ENCODE results near the gene ZNF557.

Gene ZNF557

DNA sequence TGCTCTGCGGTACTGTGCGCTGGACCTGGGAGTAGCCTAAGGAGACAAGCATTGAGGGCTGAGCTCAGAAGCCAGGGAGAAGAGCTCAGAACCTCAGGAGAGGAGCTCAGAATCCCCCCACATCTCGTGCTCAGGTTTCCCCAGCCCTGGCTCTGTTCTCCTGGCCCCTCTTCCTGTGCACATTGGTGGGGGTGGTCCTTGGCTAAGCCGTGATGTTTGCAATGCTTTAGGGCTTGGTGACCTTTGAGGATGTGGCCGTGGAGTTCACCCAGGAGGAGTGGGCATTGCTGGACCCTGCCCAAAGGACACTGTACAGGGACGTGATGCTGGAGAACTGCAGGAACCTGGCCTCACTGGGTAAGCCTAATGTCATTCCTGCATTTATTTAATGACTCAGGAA lies 6.6 kb downstream of the ZNF557 start:
- DNase-seq (ENCODE audit: low read depth): no peak

- DNase-seq (ENCODE audit: low read depth): peak; percentile 7
Measured at GRCh38 chr19:7078008-7078407, 8.5 kb downstream of the ZNF557 start.

DNA sequence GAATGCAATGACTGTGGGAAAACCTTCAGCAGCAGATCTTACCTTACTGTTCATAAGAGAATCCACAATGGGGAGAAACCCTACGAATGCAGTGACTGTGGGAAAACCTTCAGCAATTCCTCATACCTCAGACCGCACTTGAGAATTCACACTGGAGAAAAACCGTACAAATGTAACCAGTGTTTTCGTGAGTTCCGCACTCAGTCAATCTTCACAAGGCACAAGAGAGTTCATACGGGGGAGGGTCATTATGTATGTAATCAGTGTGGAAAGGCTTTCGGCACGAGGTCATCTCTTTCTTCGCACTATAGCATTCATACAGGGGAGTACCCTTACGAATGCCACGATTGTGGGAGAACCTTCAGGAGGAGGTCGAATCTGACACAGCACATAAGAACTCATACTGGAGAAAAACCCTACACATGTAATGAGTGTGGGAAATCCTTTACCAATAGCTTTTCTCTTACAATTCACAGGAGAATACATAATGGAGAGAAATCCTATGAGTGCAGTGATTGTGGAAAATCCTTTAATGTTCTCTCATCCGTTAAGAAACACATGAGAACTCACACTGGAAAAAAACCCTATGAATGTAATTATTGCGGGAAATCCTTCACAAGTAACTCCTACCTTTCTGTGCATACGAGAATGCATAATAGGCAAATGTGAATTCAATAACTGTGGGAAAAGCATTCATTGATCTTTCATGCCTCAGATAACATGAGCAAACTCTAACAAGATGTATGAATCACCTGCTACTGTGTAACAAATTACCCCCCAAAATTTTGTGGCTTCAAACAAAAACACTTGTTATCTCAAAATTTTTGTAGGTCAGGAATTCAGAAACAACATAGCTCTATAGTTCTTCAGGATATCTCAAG lies 13.8 kb downstream of the ZNF557 start:
- peak; percentile 25 for DNase-seq (ENCODE audit: low read depth)

DNA sequence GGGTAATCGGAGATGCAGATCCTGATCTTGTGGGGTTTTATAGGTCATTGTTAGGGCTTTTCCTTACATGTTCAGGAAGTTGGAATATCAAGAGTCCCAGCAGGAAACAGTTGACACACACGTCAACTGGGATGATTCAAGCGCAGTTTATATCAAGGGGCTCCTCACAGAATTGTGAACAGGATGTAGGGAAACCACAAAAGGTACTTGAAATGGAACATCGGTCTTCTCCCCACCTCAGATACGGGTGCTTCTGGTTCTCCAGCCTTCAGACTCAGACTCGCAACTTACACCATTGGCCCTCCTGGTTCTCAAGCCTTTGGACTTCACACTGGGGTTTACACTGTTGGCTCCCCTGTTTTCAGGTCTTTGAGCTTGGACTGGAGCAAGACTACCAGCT lies 19.5 kb downstream of the ZNF557 start:
- DNase-seq (ENCODE audit: low read depth): no peak

GRCh38 chr19:7098096-7098495 lies 28.6 kb downstream of the ZNF557 start:
- DNase-seq (ENCODE audit: low read depth): no peak

- peak; percentile 91 for DNase-seq (ENCODE audit: low read depth)
Measured at GRCh38 chr19:7098701-7099596, 29.4 kb downstream of the ZNF557 start.

- DNase-seq (ENCODE audit: low read depth): no peak
Measured at GRCh38 chr19:7099597-7099921, 30.1 kb downstream of the ZNF557 start.

GRCh38 chr19:7101498-7102253 lies 32.2 kb downstream of the ZNF557 start:
- DNase-seq (ENCODE audit: low read depth): no peak

GRCh38 chr19:7104747-7105447 lies 35.4 kb downstream of the ZNF557 start:
- no peak for DNase-seq (ENCODE audit: low read depth)

DNA sequence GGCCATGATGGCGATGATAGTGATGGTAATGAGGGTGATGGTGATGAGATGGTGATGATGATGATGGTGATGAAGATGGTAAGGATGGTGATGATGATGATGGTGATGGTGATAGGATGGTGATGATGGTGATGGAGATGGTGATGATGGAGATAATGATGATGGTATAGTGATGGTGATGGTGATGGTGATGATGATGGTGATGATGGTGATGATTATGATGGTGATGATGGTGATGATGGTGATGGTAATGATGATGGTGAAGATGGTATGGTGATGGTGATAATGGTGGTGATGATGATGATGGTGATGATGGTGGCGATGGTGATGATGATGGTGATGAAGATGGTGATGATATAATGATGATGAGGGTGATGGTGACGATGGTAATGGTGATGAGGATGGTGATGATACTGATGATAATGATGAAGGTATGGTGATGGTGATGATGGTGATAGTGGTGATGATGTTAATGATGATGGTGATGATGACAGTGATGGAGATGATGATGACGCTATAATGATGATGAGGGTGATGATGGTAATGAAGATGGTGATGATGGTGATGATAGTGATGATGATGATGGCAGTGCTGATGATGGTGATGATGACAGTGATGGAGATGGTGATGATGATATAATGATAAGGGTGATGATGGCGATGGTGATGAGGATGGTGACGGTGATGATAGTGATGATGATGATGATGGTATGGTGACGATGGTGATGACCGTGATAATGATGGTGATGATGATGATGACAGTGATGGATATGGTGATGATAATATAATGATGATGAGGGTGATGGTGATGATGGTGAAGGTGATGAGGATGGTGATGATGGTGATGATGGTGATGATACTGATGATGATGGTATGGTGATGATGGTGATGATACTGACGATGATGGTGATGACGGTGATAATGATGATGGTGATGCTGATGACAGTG lies 37.5 kb downstream of the ZNF557 start:
- no peak for DNase-seq (ENCODE audit: low read depth)

- no peak for DNase-seq (ENCODE audit: low read depth)
Measured at GRCh38 chr19:7109678-7110289, 40.3 kb downstream of the ZNF557 start.

DNA sequence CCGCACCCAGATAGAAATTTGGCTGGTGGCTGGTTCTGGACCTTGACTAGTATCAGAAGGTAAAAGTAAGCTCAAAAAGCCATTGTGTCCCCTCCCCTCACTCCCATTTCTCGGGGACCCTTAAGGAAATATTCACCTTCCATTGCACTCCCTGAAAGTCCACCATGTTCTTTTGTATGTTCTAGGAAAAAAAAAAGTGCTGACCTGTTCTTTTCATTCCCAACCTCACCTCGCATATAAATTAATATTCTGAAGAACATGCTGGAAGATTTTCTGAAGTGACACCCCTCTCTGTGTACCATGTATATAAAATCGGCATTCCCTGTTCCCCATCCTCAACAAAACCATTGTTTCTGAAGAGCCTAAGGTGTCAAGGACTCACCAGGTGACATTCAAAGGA lies 43.2 kb downstream of the ZNF557 start:
- DNase-seq (ENCODE audit: low read depth): no peak

DNA sequence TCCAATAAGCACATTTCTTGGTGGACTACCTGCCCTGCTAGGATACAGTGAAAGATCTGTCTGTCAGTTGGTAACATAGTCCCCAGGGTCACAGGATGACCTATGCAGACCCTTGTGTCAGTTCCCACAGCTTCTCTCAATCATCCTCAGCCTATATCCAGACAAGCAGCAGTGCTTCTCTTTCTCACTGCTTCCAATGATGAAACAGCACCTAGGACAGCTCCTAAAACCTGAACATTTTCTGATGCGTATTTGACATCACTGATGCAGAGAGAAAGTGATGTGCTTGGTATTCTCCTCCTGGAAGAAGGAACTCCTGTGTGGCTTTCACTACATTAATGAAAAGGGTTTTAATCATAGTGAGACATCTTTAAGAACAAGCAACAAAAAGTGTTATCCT lies 43.7 kb downstream of the ZNF557 start:
- DNase-seq (ENCODE audit: low read depth): peak; percentile 7

DNA sequence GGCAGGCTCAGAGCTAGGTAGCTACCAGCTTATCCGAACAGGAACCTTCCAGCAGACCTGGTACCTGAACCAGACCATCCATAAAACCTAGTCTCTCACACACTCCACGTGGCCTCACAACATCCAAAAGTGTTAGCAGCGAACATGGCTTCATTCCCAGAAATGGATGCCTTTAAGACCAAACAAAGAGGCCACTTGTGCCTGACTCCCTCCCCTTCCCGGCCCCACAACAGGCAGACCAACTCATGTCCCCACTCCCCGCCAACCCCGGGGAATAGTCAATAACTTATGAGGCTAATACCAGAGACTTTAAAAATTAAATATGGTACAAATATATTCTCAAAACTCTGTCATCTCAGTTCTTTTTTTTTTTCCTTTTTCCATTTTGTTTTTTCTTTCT lies 46.2 kb downstream of the ZNF557 start:
- DNase-seq (ENCODE audit: low read depth): no peak

GRCh38 chr19:7117248-7117647 lies 47.7 kb downstream of the ZNF557 start:
- no peak for DNase-seq (ENCODE audit: low read depth)

DNA sequence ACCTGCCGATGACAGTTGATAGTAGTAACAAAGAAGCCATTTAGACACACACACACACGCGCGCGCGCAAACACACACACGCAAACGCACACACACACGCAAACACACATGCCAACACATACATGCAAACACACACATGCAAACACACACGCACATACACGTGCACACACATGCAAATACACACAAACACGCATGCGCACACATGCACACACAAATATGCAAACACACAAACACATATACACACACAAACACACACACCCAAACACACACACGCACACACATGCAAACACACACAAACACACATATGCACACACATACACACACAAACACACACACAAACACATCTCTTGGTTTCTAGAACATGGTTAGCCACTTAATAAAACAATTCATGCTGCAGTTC lies 50.1 kb downstream of the ZNF557 start:
- DNase-seq (ENCODE audit: low read depth): no peak

DNA sequence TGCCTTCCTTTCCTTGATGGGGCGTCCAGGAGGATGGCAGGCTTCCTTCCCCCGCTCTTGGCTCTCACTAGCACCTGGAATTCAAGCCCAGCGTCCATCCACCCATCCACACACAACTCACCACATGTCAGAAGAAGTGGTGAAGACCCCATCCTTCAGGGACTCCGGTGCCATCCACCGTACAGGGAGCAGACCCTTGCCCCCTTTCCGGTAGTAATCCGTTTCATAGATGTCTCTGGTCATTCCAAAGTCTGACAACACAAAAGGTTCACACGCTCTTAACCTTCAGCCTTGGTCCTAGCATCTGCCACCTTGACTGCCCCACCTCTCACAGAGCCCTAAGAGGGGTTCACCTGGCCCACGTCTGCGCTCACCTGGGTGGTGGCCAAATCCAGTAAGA lies 51.0 kb downstream of the ZNF557 start:
- DNase-seq (ENCODE audit: low read depth): no peak

GRCh38 chr19:7122701-7123100 lies 53.2 kb downstream of the ZNF557 start:
- no peak for DNase-seq (ENCODE audit: low read depth)

DNA sequence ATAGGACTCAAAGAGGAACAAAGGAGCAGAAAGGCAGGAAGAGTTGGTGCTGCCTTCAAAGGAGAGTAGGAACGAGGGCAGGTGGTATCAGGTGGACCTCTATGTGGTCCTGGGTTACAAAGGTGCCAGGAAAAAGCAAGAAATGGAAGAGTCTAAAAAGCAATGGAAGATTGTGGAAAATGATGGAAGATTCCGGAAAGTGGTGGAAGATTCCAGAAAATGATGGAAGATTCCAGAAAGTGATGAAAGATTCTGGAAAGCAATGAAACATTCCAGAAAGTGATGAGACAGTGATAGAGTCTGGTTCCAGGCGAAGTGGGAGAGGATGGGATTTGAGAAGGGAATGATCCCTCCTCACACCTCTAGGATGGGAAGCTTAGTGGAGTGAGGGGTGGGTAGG lies 55.3 kb downstream of the ZNF557 start:
- no peak for DNase-seq (ENCODE audit: low read depth)

DNA sequence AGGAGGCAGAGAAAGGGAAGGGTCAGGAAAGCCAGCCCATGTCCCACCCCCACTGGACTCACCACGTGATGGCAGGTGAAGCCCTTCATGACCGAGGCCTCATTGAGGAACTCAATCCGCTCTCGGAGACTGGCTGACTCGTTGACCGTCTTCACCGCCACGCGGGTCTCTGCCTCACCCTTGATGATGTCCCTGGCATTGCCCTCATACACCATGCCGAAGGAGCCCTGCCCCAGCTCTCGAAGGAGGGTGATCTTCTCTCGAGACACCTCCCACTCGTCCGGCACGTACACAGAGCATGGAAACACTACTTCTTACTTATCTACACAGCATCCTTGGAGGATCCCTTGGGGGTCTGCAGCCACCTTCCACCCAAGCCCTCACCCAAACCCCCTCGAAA lies 55.7 kb downstream of the ZNF557 start:
- DNase-seq (ENCODE audit: low read depth): no peak
